BLaER1 treated with 17β-estradiol and CSF1 and Interleukin-3, amounts not matched to agents 10 nM and 100 nM (cell line): ENCODE results near the gene PTPN23.
A peak's percentile ranks its signal among the peaks of the same experiment; 100 is the strongest.
"Not testable (repeated sequence)": the region's sequence is repeated elsewhere in the genome, so short reads cannot be mapped to it uniquely, and the experiment has no call there.

Experiments
- H3K27ac ChIP-seq, 11 experiments: shearing (Covaris generic); formaldehyde crosslinking; 2 replicates each; pipeline ENCODE4 v1.8.1; 2022
- H3K27me3 ChIP-seq, 11 experiments: shearing (Covaris generic); formaldehyde crosslinking; 2 replicates each; pipeline ENCODE4 v1.8.1; 2022
- H3K36me3 ChIP-seq, 11 experiments: shearing (Covaris generic); formaldehyde crosslinking; 2 replicates each; pipeline ENCODE4 v1.8.1; 2022
- H3K4me1 ChIP-seq, 10 experiments: shearing (Covaris generic); formaldehyde crosslinking; 2 replicates each; pipeline ENCODE4 v1.8.1; 2022
- H3K4me2 ChIP-seq, 11 experiments: shearing (Covaris generic); formaldehyde crosslinking; 2 replicates each; pipeline ENCODE4 v1.8.1; 2022
- H3K4me3 ChIP-seq, 10 experiments: shearing (Covaris generic); formaldehyde crosslinking; 2 replicates each; pipeline ENCODE4 v1.8.1; 2022
- H3K9ac ChIP-seq, 11 experiments: shearing (Covaris generic); formaldehyde crosslinking; 2 replicates each; pipeline ENCODE4 v1.8.1; 2022
- H3K9me3 ChIP-seq, 11 experiments: shearing (Covaris generic); formaldehyde crosslinking; replicated peaks in 1 of 11; 2 replicates each; pipeline ENCODE4 v1.8.1; 2022
- H4K20me1 ChIP-seq, 11 experiments: shearing (Covaris generic); formaldehyde crosslinking; 2 replicates each; pipeline ENCODE4 v1.8.1; 2022
- Cebpa-rat ChIP-seq, 11 experiments: shearing (Covaris generic); IDR thresholded peaks; 2 replicates each; pipeline ENCODE4 v1.8.1; 2022

PTPN23 gene

GRCh38 chr3:47452453-47453215 is 71.8 kb downstream of the PTPN23 start:
- H3K27me3 ChIP-seq = no peaks in the 10 kb centered on the region
- peaks cover 5 to 31% (median 14%) of the 10 kb centered on the region in 10 experiments; a peak in 19 of 20 replicates for H3K4me1 ChIP-seq
- TF ChIP-seq Cebpa-rat (IDR thresholded peaks at IDR 0.05) = no peak
- no peak overlapping the region for H3K9ac ChIP-seq
- H4K20me1 ChIP-seq = peaks cover 5 to 78% (median 50%) of the 10 kb centered on the region in 11 experiments; a peak in 18 of 22 replicates
- H3K4me3 ChIP-seq = no peak overlapping the region
- peaks cover 0 to 33% (median 23%) of the 10 kb centered on the region in 11 experiments; a peak in 19 of 22 replicates for H3K9me3 ChIP-seq
- H3K36me3 ChIP-seq = peaks cover 0 to 39% (median 14%) of the 10 kb centered on the region in 11 experiments; a peak in 10 of 22 replicates
- no peak overlapping the region for H3K27ac ChIP-seq
- H3K4me2 ChIP-seq = no peak overlapping the region

- Histone ChIP-seq H3K4me3 (no peak overlapping the region), H3K4me1 (peaks cover 5 to 31% (median 14%) of the 10 kb centered on the region in 10 experiments; a peak in 19 of 20 replicates), H3K27ac (no peak overlapping the region), H3K4me2 (peak overlapping the region in 8 of 11 experiments; percentile 42 to 79 (median 60); a peak in 16 of 22 replicates), H4K20me1 (peaks cover 5 to 89% (median 56%) of the 10 kb centered on the region in 11 experiments; a peak in 18 of 22 replicates), H3K36me3 (peaks cover 10 to 49% (median 26%) of the 10 kb centered on the region in 11 experiments), H3K9ac (no peak overlapping the region; a peak in 1 of 22 replicates), H3K27me3 (no peaks in the 10 kb centered on the region), H3K9me3 (peaks cover 23 to 34% (median 24%) of the 10 kb centered on the region in 11 experiments)
- TF ChIP-seq Cebpa-rat (IDR thresholded peaks at IDR 0.05) = peak; percentile 27 to 88 (median 63); a peak in 16 of 22 replicates
Observed at GRCh38 chr3:47455806-47456452, 75.1 kb downstream of the PTPN23 start.

GRCh38 chr3:47456984-47457383 is 76.2 kb downstream of the PTPN23 start:
- Histone ChIP-seq H4K20me1 (peaks cover 5 to 89% (median 66%) of the 10 kb centered on the region in 11 experiments; a peak in 18 of 22 replicates), H3K27ac (no peak overlapping the region; a peak in 1 of 22 replicates), H3K4me1 (peaks cover 5 to 28% (median 14%) of the 10 kb centered on the region in 10 experiments; a peak in 19 of 20 replicates), H3K9me3 (peaks cover 30 to 44% (median 34%) of the 10 kb centered on the region in 11 experiments), H3K27me3 (no peaks in the 10 kb centered on the region), H3K4me2 (no peak overlapping the region), H3K9ac (0 out of 22 replicates have a peak overlapping the region, but pooled peaks of 1 of the 11 experiments have one; percentile 12), H3K4me3 (no peak overlapping the region), H3K36me3 (peaks cover 17 to 57% (median 36%) of the 10 kb centered on the region in 11 experiments)
- TF ChIP-seq Cebpa-rat (IDR thresholded peaks at IDR 0.05) = no peak

- H4K20me1 ChIP-seq = peaks cover 5 to 89% (median 59%) of the 10 kb centered on the region in 11 experiments; a peak in 18 of 22 replicates
- not testable (repeated sequence) for H3K4me3 ChIP-seq, H3K4me2 ChIP-seq, H3K9ac ChIP-seq, H3K27me3 ChIP-seq, H3K27ac ChIP-seq
- peaks cover 17 to 46% (median 35%) of the 10 kb centered on the region in 11 experiments for H3K36me3 ChIP-seq
- peaks cover 30 to 41% (median 35%) of the 10 kb centered on the region in 11 experiments for H3K9me3 ChIP-seq
- H3K4me1 ChIP-seq = peaks cover 5 to 35% (median 15%) of the 10 kb centered on the region in 10 experiments; a peak in 19 of 20 replicates
Observed at GRCh38 chr3:47459534-47460085, 78.8 kb downstream of the PTPN23 start.
